NOMO-1 treated with DMSO at 0.1 percent for 48 hours (cell line): Measurements from ENCODE around the gene RAG2.

Experiments used
- DNase-seq: peaks from one replicate; lab custom pipeline; 2025; ENCODE audit not compliant: unreplicated experiment; lab: John Stamatoyannopoulos, UW

RAG2 gene

GRCh38 chr11:36601155-36601554, 3.1 kb upstream of the RAG2 start:
- DNase-seq = peak; percentile 98

GRCh38 chr11:36600180-36600579, 2.1 kb upstream of the RAG2 start:
- no peak for DNase-seq

- no peak for DNase-seq
Measured at GRCh38 chr11:36596880-36597279, 1.2 kb downstream of the RAG2 start.

- DNase-seq = peak; percentile 72
Measured at GRCh38 chr11:36594316-36594989, 3.6 kb downstream of the RAG2 start, which contains the start of gene IFTAP. Gene IFTAP, plus strand, starts transcription at chr11:36594502. Its CDS starts 15,602 bp downstream, at chr11:36610104.

GRCh38 chr11:36591433-36591832, 6.6 kb downstream of the RAG2 start:
- DNase-seq = no peak

GRCh38 chr11:36590513-36590912, 7.5 kb downstream of the RAG2 start:
- no peak for DNase-seq

GRCh38 chr11:36588099-36588498, 9.9 kb downstream of the RAG2 start:
- no peak for DNase-seq

GRCh38 chr11:36586543-36586942, 11.5 kb downstream of the RAG2 start:
- peak; percentile 45 for DNase-seq

GRCh38 chr11:36583667-36584066, 14.4 kb downstream of the RAG2 start:
- no peak for DNase-seq

- no peak for DNase-seq
Measured at GRCh38 chr11:36581536-36581935, 16.5 kb downstream of the RAG2 start.

- no peak for DNase-seq
Measured at GRCh38 chr11:36578458-36578857, 19.6 kb downstream of the RAG2 start.

GRCh38 chr11:36577859-36578258, 20.2 kb downstream of the RAG2 start:
- no peak for DNase-seq

- DNase-seq = no peak
Measured at GRCh38 chr11:36577373-36577772, 20.7 kb downstream of the RAG2 start.

GRCh38 chr11:36574486-36574885, 23.6 kb downstream of the RAG2 start:
- no peak for DNase-seq

GRCh38 chr11:36569095-36569494, 28.9 kb downstream of the RAG2 start:
- no peak for DNase-seq

- DNase-seq = no peak
Measured at GRCh38 chr11:36567694-36568093, 30.3 kb downstream of the RAG2 start, which contains the start of gene RAG1. Gene RAG1, plus strand, starts transcription at chr11:36568007. Its CDS starts 5,298 bp downstream, at chr11:36573305.

GRCh38 chr11:36566407-36567053, 31.5 kb downstream of the RAG2 start:
- DNase-seq = no peak

- no peak for DNase-seq
Measured at GRCh38 chr11:36565031-36565610, 32.9 kb downstream of the RAG2 start.

- DNase-seq = peak; percentile 65
Measured at GRCh38 chr11:36564376-36565030, 33.5 kb downstream of the RAG2 start.

- peak; percentile 5 for DNase-seq
Measured at GRCh38 chr11:36558571-36559413, 39.2 kb downstream of the RAG2 start.

GRCh38 chr11:36557991-36558390, 40.0 kb downstream of the RAG2 start:
- no peak for DNase-seq
